Measurements from ENCODE around the gene DIAPH2.

DNA sequence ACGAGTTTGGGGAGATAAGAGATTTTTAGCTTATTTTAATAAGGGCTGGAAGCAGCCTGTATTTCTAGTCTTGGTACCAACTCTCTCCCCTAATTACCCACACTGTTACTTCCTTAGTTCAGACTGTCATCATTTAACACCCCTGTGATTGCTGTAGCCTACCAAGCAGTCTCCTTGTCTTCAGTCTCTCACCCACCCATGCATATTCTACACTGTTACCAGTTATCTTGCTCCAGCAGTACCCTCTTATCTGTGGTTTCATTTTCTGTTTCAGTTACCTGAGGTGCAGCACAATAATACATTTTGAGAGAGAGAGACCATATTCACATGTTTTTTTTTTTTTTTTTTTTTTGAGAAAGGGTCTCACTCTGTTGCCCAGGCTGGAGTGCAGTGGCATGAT lies 80.2 kb downstream of the DIAPH2 start:
- TF ChIP-seq CTCF (IDR thresholded peaks at IDR 0.05 in 4 of 5, conservative IDR thresholded peaks at IDR 0.05 in 1 of 5) (no peak), POLR2A (IDR thresholded peaks at IDR 0.05) (no peak)
